IPS-20b (cell line): ENCODE measurements around the gene PRR14L.
"Not testable (repeated sequence)": the region's sequence is repeated elsewhere in the genome, so short reads cannot be mapped to it uniquely, and the experiment has no call there.

Experiments used
- H3K27ac ChIP-seq: one replicate; pipeline ENCODE4 v1.5.1; 2013; ENCODE audit warnings: low read length
- H3K27me3 ChIP-seq: 2 replicates; pipeline ENCODE4 v1.6.1; 2013; ENCODE audit warnings: mild to moderate bottlenecking, low read length, inconsistent platforms; ENCODE audit not compliant: insufficient read depth
- H3K36me3 ChIP-seq: 2 replicates; pipeline ENCODE4 v1.6.1; 2013; ENCODE audit warnings: low read depth, mild to moderate bottlenecking, inconsistent platforms, low read length, moderate library complexity; ENCODE audit not compliant: insufficient read depth
- H3K4me1 ChIP-seq: 2 replicates; pipeline ENCODE4 v1.6.1; 2013; ENCODE audit warnings: mild to moderate bottlenecking, control low read depth, inconsistent platforms, low read length, moderate library complexity; ENCODE audit not compliant: insufficient read depth
- H3K4me3 ChIP-seq: 2 replicates; pipeline ENCODE4 v1.5.1; 2013; ENCODE audit warnings: mild to moderate bottlenecking, low read length, inconsistent platforms
- H3K9ac ChIP-seq: 2 replicates; pipeline ENCODE4 v1.6.1; 2013; ENCODE audit warnings: low read depth, mild to moderate bottlenecking, inconsistent platforms, low read length, moderate library complexity
- H3K9me3 ChIP-seq: 2 replicates; pipeline ENCODE4 v1.6.1; 2013; ENCODE audit warnings: mild to moderate bottlenecking, low read depth, low read length, inconsistent platforms; ENCODE audit not compliant: insufficient read depth

PRR14L gene

DNA sequence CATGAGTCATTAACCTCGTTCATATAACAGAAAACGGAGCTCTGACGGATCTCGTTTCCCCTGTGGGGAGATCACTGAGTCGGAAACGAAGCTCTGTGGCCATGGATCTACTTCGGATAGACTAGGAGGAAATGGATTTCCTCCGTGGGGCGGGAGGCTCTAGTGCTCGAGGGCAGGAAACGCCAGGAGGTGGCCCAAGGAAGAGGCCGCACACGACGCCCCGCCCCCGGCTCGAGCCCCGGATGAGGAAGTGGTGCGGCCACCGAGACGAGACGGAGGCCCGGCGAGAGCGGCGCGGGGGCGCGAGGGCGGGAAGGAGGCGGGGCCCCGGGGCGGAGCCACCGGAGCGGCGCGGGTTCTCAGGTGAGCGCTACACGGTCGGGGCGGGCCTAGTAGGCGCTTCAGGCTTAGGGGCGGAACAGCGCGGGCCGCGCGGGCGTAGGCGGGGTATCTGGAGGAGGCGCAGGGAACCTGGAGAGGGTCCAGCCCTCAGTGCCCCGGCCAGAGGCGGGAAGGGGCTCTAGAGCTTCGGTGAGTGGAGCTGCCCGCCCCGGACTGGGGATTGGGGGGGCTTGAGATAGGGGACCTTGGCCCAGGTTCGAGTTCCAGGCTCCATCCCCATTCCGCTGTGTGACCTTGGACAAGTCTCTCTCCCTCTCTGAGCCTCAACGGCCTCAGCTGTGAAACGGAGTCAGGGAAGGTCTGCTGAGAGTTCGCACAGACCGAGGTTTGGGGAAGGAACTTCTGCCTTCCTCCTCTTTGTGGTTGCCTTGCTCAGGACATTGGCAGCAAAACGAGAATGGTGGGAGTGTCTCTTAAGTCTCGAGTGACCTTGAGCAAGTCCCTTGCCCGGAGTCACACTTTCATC is 3.9 kb upstream of the PRR14L start, which contains the start of gene DEPDC5:
Gene DEPDC5 (plus strand): TSS at position 386 of the 868 bp plus-strand sequence. CDS start 903 bp downstream, outside the sequence.
- H3K9ac ChIP-seq = peak within 1 kb of the TSS; percentile 91
- H3K27ac ChIP-seq = peak within 1 kb of the TSS; percentile 83
- H3K9me3 ChIP-seq = no peaks in the 10 kb centered on the region
- no peaks in the 10 kb centered on the region for H3K27me3 ChIP-seq
- H3K4me1 ChIP-seq = peaks cover 9% of the 10 kb centered on the region; the same call in 1 of the 2 replicates
- peak within 1 kb of the TSS; percentile 92 for H3K4me3 ChIP-seq
- peaks cover 9% of the 10 kb centered on the region for H3K36me3 ChIP-seq

DNA sequence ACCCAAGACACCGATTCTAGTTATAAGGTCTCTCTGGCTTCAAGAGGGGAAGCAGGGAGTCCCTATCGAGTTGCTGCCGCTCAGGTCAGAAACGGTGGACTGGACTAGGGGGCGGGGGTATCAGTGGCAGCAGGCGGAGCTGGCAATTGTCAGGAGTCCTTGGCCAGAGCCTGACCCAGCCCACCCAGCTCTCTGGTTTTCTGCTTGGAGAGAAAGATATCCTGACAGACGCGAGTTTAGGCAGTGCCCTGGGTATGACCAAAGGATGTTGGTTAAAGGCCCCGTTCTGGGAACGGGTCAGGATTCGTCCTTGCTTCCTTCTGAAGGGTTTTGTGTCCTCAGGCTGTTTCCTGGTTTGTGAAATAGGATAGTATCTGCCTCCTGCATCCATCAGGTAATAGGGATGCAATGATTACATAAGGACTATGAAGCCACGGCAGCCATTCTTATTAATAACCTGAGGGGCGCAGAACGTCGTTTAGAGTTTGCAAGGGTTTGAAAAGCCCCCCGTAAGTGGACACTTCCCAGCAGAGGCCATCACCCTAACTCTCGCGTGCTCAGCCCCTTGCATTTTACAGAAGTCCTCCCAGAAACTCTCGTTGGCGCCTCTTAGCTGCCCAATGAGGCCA is 3.2 kb upstream of the PRR14L start:
- H3K27me3 ChIP-seq = no peaks in the 10 kb centered on the region
- peaks cover 15% of the 10 kb centered on the region; the same call in 1 of the 2 replicates for H3K4me1 ChIP-seq
- peaks cover 2% of the 10 kb centered on the region for H3K36me3 ChIP-seq
- peak overlapping the region; percentile 77 for H3K4me3 ChIP-seq
- H3K27ac ChIP-seq = peak overlapping the region; percentile 83
- peak overlapping the region; percentile 91 for H3K9ac ChIP-seq
- no peaks in the 10 kb centered on the region for H3K9me3 ChIP-seq

DNA sequence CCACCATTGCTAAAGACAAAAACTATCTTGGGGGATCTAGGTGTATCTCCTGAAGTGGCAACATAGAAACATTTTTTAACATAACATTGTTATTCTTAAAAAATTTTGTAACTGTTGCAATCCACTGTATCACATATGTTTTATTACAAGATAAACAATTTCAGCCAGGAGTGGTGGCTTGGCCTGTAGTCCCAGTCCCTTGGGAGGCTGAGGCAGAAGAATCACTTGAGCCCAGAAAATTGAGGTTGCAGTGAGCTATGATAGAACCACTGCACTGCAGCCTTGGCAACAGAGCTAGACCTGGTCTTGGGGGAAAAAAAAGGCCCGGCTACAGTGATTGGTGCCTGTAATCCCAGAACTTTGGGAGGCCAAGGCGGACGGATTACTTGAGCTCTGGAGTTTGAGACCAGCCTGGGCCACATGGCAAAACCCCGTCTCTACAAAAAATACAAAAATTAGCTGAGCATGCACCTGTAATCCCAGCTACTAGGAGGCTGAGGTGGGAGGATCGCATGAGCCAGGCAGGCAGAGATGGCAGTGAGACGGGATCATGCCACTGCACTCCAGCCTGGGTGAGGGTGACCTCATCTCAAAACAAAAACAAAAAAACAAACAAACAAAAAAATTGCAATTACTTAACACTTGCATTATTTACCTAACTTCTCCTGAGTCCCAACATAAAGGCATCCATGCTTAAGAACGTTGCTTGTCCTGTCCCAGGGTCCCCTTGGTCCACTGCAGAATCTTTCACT is 2.3 kb upstream of the PRR14L start:
- Histone ChIP-seq H3K4me1 (peaks cover 22% of the 10 kb centered on the region; the same call in 1 of the 2 replicates), H3K4me3 (peak overlapping the region; percentile 77; the same call in 1 of the 2 replicates), H3K36me3 (no peaks in the 10 kb centered on the region), H3K27ac (peak overlapping the region; percentile 83), H3K9me3 (no peaks in the 10 kb centered on the region), H3K9ac (peak overlapping the region; percentile 91; the same call in 1 of the 2 replicates), H3K27me3 (no peaks in the 10 kb centered on the region)

DNA sequence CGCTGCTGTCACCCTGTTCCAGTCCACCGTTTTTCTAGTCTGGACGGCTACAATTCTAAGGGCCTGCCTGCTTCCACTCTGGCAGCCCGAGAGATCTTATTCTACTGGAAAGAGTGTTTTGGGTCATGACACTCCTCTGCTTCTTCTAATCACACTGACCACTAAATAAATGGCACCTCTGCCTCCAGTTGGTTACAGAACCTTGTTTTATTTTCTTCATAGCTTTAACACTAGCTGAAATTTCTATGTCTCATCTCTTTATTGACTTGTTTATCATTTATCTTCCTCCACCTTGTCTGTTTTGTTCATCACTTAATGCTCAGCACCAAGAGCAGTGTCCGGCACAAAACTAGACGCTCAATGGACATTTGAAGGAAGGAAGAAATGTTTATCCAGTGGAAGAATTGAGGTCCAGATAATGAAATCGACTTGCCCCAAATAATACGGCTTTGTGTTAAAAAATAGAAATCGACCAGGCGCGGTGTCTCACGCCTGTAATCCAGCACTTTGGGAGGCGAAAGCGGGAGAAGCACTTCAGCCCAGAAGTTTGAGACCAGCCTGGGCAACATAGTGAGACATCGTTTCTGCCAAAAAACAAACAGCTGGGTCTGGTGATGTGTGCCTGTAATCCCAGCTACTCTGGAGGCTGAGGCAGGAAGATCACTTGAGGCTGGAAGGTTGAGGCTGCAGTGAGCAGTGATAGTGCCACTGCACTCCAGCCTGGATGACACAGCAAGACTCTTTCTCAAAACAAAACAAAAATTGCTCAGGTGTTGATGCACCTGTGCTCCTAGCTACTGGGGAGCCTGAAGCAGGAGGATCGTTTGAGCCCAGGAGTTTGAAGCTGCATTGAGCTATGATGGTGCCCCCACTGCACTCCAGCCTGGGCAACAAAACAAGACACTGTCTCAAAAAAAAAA is 693 bp upstream of the PRR14L start:
- Histone ChIP-seq H3K4me3 (peak overlapping the region; percentile 93; the same call in 1 of the 2 replicates), H3K27ac (no peak overlapping the region), H3K4me1 (peaks cover 25% of the 10 kb centered on the region; the same call in 1 of the 2 replicates), H3K36me3 (peaks cover 9% of the 10 kb centered on the region; the same call in 1 of the 2 replicates), H3K9ac (peak overlapping the region; percentile 99; the same call in 1 of the 2 replicates), H3K27me3 (no peaks in the 10 kb centered on the region), H3K9me3 (no peaks in the 10 kb centered on the region)

DNA sequence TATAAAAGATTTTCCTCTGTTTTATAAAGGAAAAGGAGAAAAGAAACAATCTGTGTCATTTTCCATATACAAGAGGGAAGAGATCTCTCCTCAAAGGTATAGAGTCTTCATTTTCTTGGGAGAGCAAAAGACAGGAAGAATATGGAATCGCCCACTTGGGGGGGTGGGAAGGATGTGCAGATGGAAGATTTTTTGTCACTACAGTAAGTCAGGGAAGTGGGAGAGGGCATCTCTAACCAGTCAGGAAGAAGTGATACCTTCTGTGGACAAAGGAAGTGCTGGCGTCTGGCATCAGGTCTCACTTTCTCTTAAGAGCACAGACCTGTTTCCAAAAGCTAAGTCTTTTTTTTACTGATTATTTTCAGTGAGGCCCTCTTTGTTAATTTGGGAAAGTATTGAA is 1.4 kb downstream of the PRR14L start:
- no peaks in the 10 kb centered on the region for H3K9me3 ChIP-seq
- H3K4me1 ChIP-seq = peaks cover 25% of the 10 kb centered on the region; the same call in 1 of the 2 replicates
- H3K27ac ChIP-seq = peak overlapping the region; percentile 41
- H3K4me3 ChIP-seq = peak overlapping the region; percentile 93
- no peaks in the 10 kb centered on the region for H3K27me3 ChIP-seq
- peaks cover 18% of the 10 kb centered on the region; the same call in 1 of the 2 replicates for H3K36me3 ChIP-seq
- H3K9ac ChIP-seq = peak overlapping the region; percentile 99

DNA sequence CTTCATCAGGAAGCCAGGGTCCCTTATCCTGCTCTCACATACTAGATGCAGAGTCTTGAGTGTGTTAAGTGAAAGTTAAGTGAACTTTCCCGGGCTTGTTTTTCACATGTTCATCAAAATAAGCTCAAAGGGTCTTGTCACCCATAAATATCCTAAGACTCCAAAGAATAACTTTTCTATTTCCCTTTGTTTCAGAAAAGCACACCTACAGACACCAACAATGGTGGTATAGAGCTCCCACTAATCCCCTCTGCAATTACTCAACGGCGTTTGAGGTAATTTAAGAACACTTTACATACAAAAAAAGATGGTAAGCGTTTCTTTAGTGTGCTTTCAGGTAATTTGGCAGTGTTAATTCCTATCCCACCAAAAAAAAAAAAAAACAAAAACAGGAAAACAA is 2.5 kb downstream of the PRR14L start:
- H3K9ac ChIP-seq = peak overlapping the region; percentile 99
- peaks cover 27% of the 10 kb centered on the region for H3K36me3 ChIP-seq
- peak overlapping the region; percentile 93 for H3K4me3 ChIP-seq
- H3K9me3 ChIP-seq = no peaks in the 10 kb centered on the region
- H3K27ac ChIP-seq = peak overlapping the region; percentile 41
- H3K4me1 ChIP-seq = peaks cover 21% of the 10 kb centered on the region; the same call in 1 of the 2 replicates
- no peaks in the 10 kb centered on the region for H3K27me3 ChIP-seq

DNA sequence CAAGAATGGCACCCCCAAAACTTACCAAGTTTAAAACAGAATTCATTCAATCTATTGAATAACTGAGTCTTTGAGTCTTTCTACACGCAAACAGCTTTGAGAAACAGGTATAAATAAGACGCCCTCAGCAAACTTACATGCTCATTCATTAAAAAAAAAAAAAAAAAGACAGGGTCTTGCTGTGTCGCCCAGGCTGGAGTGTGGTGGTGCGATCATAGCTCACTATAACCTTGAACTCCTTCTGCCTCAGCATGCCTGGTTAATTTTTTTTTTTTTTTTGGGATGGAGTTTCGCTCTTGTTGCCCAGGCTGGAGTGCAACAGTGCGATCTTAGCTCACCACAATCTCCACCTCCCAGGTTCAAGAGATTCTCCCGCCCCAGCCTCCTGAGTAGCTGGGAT is 6.1 kb downstream of the PRR14L start:
- Histone ChIP-seq H3K27me3 (no peaks in the 10 kb centered on the region), H3K9ac (no peak overlapping the region), H3K4me3 (no peak overlapping the region), H3K4me1 (peaks cover 16% of the 10 kb centered on the region; the same call in 1 of the 2 replicates), H3K27ac (no peak overlapping the region), H3K9me3 (no peaks in the 10 kb centered on the region), H3K36me3 (peaks cover 52% of the 10 kb centered on the region)

DNA sequence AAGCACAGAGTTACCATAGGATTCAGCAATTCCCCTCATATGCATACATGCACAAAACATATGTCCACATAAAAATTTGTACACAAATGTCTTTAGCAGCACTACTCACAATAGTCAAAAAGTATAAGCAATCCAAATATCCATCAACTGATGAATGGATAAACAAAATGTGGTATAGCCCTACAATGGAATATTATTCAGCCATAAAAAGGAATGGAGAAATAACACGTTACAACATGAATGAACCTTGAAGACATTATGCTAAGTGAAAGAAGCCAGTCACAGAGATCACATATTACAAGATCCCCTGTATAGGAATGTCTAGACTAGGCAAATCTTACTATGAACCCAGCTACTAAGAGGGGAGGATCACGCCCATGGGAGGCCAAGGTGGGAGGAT is 7.2 kb downstream of the PRR14L start:
- Histone ChIP-seq H3K27ac (no peak overlapping the region), H3K9ac (no peak overlapping the region), H3K27me3 (no peaks in the 10 kb centered on the region), H3K36me3 (peaks cover 63% of the 10 kb centered on the region), H3K4me1 (peaks cover 6% of the 10 kb centered on the region; the same call in 1 of the 2 replicates), H3K9me3 (no peaks in the 10 kb centered on the region), H3K4me3 (no peak overlapping the region)

DNA sequence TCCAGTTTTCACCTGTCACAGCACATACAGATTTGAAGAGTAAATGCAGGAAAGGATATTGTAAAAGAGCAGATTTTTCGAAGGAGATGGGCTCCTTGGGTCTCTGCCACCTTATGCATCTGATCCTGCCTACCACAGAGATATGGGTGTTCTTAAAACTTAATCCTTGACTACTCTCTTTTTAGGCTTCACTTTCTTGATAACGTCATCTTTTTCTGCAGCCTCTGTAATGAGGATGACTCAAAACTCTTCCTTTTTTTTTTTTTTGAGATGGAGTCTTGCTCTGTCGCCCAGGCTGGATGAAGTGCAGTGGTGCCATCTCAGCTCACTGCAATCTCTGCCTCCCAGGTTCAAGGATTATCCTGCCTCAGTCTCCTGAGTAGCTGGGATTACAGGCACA is 7.8 kb downstream of the PRR14L start:
- Histone ChIP-seq H3K27ac (no peak overlapping the region), H3K4me1 (0 out of 2 replicates have a peak, but pooled peaks cover 2% of the 10 kb centered on the region), H3K4me3 (no peak overlapping the region), H3K9me3 (no peaks in the 10 kb centered on the region), H3K27me3 (no peaks in the 10 kb centered on the region), H3K9ac (no peak overlapping the region), H3K36me3 (peaks cover 69% of the 10 kb centered on the region)

DNA sequence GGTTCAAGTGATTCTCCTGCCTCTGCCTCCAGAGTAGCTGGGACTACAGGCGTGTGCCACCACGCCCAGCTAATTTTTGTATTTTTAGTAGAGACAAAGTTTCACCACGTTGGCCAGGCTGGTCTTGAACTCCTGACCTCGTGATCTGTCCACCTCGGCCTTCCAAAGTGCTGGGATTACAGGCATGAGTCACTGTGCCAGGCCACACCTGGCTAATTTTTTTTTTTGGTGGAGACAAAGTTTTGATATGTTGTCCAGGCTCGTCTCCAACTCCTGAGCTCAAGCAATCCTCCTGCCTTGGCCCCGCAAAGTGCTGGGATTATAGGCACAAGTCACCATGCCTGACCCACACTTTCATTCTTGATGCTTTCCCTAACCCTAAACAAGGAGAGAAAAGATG is 9.6 kb downstream of the PRR14L start:
- H3K27ac ChIP-seq, H3K27me3 ChIP-seq, H3K9me3 ChIP-seq, H3K4me1 ChIP-seq, H3K4me3 ChIP-seq, H3K9ac ChIP-seq: not testable (repeated sequence)
- H3K36me3 ChIP-seq = peaks cover 72% of the 10 kb centered on the region
